NCI-H1694 treated with DMSO at 0.1 percent for 48 hours (cell line): ENCODE results near the gene FOXK2.
"Not testable (repeated sequence)": the region's sequence is repeated elsewhere in the genome, so short reads cannot be mapped to it uniquely, and the experiment has no call there.

Source experiments
- DNase-seq: peaks from one replicate; lab custom pipeline; 2025; lab: John Stamatoyannopoulos, UW

The FOXK2 gene

GRCh38 chr17:82565551-82565950 lies 46.0 kb downstream of the FOXK2 start:
- no peak for DNase-seq

DNA sequence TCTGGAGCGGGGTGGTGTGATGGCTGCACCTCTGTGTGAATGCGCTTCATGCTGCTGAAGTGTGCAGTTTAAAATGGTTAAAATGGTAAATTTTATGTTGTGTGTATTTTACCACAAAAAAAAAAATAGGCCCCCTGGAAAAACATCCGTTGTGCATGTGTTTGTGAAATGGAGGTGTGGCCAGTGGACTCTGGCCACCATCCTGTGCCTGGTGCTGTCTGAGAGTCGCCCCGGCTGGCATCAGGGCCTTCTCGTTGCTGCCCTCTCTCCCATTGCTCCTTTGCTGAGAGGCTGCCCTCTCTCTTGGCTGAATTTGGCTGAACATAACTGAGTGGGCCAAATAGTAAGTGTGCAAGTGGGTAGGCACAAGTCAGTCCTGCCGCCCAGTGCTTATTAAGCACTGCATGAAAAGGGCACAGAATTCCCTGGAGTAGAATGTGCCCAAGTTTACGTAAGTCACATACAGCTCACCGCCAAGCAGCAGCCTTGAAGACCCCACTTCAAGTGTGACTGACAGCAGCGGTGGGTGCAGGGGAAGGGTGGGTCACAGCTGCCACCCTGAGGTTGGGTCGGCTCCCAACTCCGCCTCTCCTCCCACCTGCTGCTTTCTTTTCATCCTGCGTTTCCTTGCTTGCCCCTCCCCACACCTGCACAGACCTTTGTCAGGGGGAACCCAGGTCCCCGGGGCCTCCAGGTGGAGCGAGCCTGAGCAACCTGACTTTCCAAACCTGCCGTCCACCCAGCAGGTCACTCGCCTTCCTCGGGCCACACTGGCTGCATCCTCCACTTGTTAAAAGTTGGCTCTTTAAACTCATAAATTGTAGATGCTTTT lies 46.8 kb downstream of the FOXK2 start:
- DNase-seq = no peak

- DNase-seq = no peak
Measured at GRCh38 chr17:82567286-82567685, 47.8 kb downstream of the FOXK2 start.

- DNase-seq = no peak
Measured at GRCh38 chr17:82568997-82569393, 49.5 kb downstream of the FOXK2 start.

- no peak for DNase-seq
Measured at GRCh38 chr17:82569621-82570020, 50.1 kb downstream of the FOXK2 start.

- no peak for DNase-seq
Measured at GRCh38 chr17:82570277-82570676, 50.7 kb downstream of the FOXK2 start.

- DNase-seq = no peak
Measured at GRCh38 chr17:82571855-82572254, 52.3 kb downstream of the FOXK2 start.

- DNase-seq = no peak
Measured at GRCh38 chr17:82574041-82574440, 54.5 kb downstream of the FOXK2 start.

- DNase-seq = not testable (repeated sequence)
Measured at GRCh38 chr17:82575581-82576221, 56.2 kb downstream of the FOXK2 start.

GRCh38 chr17:82577300-82577699 lies 57.8 kb downstream of the FOXK2 start:
- DNase-seq = no peak

DNA sequence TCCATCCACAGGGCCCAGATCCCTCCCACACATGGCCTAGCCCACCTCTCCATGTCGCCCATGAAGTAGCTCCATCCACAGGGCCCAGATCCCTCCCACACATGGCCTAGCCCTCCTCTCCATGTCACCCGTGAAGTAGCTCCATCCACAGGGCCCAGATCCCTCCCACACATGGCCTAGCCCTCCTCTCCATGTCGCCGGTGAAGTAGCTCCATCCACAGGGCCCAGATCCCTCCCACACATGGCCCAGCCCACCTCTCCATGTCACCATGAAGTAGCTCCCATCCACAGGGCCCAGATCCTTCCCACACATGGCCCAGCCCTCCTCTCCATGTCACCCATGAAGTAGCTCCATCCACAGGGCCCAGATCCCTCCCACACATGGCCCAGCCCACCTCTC lies 60.4 kb downstream of the FOXK2 start:
- not testable (repeated sequence) for DNase-seq

DNA sequence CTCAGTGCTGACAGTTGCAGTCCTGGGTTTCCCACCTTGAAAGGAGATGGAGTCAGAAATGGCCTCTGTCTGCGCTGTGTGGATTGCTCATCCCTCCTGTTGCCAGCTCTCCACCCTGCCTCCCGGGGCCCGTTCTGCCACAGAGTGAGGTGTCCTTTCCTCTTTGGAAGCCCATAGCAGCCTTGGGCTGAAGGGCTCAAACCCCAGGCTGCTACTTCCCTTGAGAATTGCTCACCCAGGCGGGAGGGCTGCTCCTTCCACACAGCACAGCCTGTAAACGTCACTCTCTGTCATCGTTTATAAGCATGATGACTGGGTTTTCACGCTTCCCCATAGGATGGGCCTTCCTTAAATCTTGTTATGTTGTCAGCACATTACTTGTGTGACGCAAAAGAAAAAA lies 62.7 kb downstream of the FOXK2 start:
- no peak for DNase-seq

GRCh38 chr17:82582709-82583108 lies 63.2 kb downstream of the FOXK2 start:
- no peak for DNase-seq

- DNase-seq = no peak
Measured at GRCh38 chr17:82583720-82584234, 64.2 kb downstream of the FOXK2 start.

DNA sequence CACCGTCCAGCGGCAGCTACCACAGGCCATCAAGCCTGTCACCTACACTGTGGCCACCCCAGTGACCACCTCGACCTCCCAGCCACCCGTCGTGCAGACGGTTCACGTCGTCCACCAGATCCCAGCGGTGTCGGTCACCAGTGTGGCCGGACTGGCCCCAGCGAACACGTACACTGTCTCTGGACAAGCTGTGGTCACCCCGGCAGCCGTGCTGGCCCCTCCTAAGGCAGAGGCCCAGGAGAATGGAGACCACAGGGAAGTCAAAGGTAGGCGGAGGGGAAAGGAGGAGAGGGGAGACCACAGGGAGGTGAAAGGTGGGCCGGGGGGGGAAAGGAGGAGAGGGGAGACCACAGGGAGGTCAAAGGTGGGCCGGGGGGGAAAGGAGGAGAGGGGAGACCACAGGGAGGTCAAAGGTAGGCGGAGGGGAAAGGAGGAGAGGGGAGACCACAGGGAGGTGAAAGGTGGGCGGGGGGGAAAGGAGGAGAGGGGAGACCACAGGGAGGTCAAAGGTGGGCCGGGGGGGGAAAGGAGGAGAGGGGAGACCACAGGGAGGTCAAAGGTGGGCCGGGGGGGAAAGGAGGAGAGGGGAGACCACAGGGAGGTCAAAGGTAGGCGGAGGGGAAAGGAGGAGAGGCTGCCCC lies 66.5 kb downstream of the FOXK2 start:
- not testable (repeated sequence) for DNase-seq

- DNase-seq = no peak
Measured at GRCh38 chr17:82586576-82587233, 67.2 kb downstream of the FOXK2 start.

DNA sequence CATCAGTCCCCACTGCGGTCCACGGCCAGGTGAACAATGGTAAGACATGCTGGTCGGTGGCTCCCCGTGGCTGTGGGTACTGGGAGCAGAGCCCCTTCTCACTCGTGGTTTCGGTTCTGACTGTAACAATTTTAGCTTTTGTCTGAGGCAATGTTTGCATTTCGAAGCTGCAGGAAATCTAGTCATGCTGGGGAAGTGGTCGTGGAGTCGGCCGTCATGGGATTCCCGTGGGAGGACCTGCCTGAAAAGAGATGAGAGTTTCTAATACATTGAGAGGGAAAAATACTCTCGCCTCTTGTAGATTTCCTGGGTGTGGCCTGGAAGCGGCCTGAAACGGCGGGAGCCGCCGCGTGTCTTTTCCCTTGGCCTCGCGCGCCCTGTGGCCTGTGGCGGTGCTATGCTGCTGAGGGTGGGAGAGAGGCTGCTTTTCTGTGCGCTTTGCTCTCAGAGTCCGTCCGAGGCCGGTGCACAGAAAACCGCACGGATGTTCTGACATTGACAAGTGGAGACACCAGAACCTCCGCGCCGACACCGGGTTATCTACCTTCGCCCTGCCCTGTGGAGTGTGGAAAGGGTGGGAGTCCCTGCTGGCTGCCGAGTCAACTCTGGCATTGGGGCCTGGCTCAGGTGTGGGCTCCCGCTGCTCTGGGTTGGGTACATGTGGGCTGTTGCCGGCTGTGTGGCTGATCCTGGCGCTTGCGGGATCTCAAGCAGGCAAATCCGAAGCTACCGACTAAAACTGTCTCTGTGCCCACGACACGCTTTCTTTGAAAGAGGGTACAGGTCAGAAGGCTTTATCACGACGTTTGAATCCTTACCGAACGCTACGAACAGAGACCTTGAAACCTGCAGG lies 67.9 kb downstream of the FOXK2 start:
- no peak for DNase-seq

DNA sequence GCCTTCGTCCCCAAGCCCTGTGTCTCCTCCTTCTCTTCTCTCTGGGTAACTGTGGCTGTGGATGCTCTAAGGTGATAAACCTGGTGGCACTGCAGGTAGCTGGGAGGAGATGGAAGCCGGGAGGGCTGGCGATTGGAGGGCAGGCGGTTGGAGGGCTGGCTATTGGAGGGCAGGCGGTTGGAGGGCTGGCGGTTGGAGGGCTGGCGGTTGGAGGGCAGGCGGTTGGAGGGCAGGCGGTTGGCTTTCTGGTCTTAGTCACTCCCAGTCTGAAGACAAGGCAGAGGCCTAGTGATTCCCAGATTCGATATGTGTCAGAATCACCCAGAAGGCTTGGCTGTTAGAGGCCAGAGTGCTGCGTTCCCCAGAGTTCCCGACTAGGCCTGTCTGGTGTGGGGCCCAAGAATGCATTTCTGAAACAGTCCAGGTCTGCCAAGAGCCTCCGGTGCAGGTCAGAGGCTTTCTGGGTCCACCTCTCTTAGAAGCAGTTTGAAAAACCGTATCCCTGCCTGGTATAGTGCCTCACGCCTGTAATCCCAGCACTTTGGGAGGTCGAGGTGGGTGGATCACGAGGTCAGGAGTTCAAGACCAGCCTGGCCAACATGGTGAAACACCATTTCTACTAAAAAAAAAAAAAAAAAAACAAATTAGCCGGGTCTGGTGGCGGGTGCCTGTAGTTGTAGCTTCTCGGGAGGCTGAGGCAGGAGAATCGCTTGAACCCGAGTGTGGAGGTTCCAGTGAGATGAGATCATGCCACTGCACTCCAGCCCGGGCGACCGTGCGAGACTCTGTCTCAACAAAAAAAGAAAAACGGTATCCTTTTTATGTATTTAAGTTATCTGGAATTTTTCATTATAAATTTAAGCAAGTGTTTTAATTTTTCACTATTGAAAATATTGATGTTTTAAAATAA lies 69.0 kb downstream of the FOXK2 start:
- no peak for DNase-seq

- no peak for DNase-seq
Measured at GRCh38 chr17:82589851-82590180, 70.3 kb downstream of the FOXK2 start.

- no peak for DNase-seq
Measured at GRCh38 chr17:82590216-82590615, 70.7 kb downstream of the FOXK2 start.
